Stimulated activated CD4-positive, alpha-beta T cell treated with anti-CD3 and anti-CD28 coated beads, Interleukin-2, amount 100 ng/mL, for 48 hours (primary cell): ENCODE measurements around the gene FREM3.

Source experiments
- DNase-seq, 2 donors: peaks; one replicate each; pipeline ENCODE4 v3.0.0-alpha.2; 2020

FREM3 gene

GRCh38 chr4:143658336-143658735 is 42.1 kb downstream of the FREM3 start:
- DNase-seq, result no peak

DNA sequence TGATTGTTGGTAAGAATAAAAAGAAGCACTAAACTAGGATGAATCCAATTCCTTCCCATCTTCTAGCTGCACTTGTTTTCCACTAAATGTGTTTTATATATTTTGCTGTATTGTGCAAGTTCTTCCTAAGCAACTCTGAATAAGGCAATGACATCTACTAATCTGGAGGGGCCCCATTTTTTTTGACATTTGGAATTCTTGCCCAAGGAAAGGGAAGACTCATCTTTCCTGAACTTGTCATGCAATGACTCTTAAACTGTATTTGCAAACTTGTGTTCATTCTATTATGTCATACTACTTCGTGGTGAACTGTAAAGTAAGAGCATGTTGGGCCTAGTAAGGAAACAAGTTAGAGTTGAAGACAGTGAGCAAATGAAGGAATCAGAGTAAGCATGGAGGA is 45.9 kb downstream of the FREM3 start:
- DNase-seq, result no peak

DNA sequence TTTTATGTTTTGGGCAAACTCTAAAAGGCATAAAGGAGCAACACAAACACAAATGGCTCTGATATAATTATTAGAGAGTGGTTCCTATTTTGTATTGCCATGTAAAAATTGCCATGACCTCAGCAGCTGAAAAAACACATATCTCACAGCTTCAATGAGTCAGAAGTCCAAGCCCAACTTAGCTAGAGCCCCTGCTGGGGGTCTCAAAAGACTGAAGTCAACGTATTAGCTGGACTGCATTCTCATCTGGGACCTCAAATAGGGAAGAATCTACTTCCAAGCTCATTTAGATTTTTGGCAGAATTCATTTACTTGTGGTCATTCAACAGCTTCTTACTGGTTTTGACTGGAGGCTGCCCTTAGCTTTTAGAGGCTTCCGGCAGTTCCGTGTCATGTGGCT is 47.4 kb downstream of the FREM3 start:
- no peak for DNase-seq

DNA sequence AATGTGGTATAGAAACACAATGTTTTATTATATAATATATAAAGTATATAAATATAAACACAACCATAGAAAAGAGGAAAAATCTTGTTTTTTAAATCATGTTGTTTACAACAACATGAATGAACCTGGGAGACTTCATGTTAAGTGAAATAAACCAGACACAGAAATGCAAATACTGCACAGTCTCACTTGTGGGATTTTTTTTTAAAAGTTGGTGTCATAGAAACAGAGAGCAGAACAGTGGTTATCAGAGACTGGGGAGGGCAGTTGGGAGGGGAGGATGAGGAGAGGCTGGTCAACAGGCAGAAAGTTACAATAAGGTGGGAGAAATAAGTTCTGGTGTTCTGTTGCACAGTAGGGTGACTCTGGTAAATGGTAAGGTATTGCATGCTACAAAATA is 57.1 kb downstream of the FREM3 start:
- no peak for DNase-seq

GRCh38 chr4:143642611-143643010 is 57.9 kb downstream of the FREM3 start:
- no peak for DNase-seq

- no peak for DNase-seq
These were observed 59.1 kb downstream of the FREM3 start for GRCh38 chr4:143641361-143641760.

DNA sequence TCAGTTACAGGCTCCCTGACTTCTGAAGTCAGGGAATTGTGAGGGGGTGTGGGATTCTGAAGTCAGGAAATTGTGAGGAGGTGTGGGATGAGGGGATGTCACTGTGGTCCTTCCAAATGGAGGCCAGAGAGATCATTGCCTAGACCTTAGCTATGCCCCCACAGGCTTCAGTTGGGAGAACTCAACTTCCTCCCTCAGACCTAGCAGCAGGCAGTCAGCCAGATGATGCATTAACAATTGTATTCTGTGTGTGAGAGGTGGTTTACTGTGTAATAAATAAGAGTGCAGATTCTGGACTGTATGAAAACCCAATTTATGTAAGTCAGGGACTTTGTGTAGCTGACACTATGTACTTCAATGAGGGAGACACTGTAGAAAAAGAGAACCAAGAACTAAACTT is 65.7 kb downstream of the FREM3 start:
- no peak for DNase-seq

GRCh38 chr4:143633833-143634232 is 66.6 kb downstream of the FREM3 start:
- DNase-seq, result no peak

DNA sequence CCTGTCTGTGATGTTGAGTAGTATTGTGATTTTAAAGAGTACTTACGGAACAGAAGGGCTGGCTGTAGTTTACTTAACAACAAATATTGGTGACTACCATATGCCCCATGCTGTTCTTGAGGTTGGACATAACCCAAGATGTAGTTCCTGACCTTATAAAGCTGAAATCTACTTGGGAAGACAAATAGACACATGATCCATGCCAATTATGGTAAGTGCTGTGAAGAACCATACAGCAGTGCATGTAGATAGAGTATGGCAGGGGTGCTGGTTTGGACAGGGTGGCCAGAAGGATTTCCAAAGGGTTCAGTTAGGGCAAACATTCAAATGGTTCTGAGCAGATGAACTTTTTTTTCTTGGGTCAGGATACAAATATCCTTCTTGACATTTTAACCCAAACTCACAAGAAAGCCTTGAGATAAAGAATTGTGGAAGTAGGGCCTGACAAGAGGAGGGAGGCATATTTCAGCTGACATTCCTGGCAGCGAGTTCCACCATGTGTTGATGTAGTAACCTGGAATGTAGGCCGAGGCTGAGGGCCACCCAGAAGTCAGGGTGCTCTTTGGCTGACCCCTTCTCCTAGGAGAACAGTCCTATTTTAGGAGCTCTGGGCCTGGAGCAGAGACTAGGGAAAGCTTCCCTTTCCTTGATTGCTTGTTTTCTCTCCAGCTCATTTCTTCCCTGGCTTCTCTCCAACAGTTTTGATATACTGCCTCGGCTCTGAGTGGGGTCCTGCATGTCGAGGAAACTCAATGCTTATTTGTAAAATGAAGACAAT is 74.2 kb downstream of the FREM3 start:
- DNase-seq, result no peak

GRCh38 chr4:143625632-143626031 is 74.8 kb downstream of the FREM3 start:
- no peak for DNase-seq

GRCh38 chr4:143623896-143624295 is 76.6 kb downstream of the FREM3 start:
- no peak for DNase-seq

DNA sequence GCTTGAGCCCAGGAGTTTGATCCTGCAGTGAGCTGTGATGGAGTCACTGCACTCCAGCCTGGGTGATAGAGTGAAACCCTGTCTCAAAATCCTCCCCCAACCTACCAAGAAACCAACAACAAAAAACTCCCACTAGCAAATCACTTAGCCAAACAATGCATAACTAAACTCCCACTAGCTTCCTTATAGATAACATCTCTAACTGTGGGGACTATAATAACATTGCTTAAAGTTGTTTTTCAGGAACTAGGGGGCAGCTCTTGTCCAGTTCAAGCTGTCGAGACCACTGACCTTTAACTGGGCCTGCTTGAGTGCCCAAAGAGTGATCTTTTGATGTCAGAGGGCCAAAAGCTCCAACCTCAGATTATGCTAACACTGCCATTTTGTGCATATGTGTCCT is 81.7 kb downstream of the FREM3 start:
- no peak for DNase-seq

- DNase-seq, result no peak
These were observed 82.3 kb downstream of the FREM3 start for GRCh38 chr4:143617994-143618679.

DNA sequence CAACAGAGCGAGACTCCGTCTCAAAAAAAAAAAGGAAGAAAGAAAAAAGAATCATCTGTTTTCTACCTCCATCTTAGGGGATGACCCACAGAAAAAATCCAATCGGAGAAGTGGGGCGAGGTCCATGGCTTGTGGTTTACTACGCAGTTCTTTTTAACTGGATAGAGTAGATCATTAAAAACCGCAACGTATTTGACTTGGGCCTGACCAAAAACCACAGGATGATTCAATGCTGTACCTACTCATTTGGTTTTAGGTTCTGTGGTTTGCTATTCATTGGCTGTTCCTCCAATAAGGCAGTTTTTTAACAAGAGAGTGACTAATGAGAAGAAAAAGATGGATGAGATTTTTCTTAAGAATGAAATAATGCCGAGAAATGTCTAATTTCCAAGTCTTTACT is 83.7 kb downstream of the FREM3 start:
- peak in 1 of 2 donors; percentile 0 for DNase-seq

DNA sequence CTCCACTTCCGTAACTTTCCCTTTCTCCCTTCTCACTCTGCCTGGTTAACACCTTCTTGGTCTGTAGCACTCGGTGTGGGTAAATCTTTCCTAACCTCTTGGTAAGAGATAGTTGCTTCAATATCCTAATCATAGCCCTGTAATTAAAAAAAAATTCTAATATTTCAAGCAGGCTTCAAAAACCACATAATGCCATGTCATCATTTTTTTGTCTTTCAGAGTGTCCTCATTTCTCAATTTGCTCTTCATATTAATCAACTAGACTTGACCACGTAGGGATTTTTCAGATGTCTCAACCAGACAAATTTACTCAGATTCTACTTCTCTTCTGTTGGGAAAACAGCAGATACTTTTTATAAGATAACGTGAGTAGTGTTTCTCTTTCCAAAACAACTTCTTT is 91.0 kb downstream of the FREM3 start:
- no peak for DNase-seq

- DNase-seq, result no peak
These were observed 94.0 kb downstream of the FREM3 start for GRCh38 chr4:143606480-143606879.

- no peak for DNase-seq
These were observed 100.6 kb downstream of the FREM3 start for GRCh38 chr4:143599827-143600226.

DNA sequence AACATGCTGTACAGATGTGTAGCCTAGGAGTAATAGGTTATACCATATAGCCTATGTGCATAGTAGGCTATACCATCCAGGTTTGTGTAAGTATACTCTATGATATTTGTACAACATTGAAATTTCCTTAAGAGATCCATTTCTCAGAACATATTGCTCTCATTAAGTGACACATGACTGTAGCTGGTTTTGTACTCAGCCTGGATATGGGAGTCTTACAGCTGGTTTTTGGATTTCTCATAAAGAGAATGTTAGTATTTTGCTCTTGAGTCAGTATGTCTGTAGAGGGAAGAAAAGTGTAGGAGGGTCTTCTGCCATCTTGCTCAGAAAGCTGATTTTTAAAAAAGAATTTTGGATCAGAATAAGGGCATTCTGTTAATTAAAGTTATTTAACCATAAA is 101.7 kb downstream of the FREM3 start:
- no peak for DNase-seq

DNA sequence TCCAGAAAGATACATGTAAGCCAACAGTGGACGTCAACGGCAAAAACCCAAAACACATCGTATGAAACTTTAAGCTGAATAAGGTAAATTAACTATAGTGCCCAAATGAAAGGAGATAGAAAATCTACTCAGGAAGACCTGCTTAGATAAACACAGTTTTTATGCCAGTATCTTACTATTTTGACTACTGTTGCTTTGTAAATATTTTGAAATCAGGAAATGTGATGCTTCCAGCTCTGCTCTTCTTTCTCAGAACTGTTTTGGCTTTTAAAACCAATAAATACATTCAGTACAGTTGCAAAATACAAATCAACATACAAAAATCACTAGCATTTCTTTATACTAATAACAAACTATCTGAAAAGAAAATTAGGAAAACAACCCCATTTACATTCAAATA is 103.2 kb downstream of the FREM3 start:
- no peak for DNase-seq

DNA sequence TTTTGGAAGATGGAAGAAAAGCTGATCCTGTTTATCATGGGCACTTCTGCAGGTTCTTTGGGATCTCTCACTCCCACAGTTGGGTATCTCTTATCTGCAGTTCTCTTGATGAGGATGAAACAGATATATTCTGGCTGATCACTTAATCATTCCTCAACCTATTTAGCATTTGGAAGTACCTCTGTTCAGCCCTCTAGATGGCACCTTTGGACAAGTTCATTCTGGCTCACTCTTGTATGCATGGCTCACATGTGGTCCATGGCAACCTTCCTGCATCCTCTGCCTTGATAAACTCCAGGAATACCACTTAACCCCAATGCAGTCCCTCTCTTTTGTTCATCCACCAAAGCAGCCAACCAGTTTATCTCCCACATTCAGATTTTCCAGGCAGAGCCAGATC is 112.8 kb downstream of the FREM3 start:
- DNase-seq, result no peak

DNA sequence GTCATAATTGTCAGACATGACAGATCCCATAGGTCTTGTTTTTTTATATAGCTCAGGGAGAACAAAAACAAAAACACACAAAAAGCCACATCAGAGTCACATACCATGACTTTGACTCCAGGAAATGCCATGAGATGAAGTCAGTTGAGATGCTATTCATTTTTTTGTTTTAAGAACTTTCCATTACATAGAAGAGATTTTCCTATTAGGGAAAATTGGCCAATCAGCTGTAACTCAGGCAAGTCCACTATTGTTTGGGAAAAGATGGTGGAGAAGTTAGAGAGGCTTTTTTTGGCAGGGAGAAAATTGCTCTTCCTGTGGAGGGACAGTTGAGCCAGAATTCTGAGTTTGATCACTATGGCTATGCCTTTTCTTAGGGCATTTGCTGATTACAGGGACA is 114.4 kb downstream of the FREM3 start:
- no peak for DNase-seq

DNA sequence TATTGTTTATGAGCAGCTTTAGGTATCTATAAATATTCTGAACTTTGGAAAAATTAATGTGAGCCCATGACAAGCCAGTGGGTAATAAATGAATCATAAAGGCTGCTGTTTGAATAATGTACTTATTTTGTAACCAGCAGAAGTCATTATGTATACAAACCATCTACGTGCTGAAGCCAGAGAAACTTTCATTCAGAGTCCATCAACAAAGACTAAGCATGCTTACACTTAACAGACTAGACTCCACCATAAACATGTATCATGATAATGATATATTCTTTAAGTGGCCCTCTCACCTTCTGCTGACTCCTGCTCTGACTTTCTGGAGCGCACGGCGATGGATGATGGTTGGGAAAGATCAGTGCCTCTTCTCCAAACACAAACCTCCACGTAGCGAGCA is 114.9 kb downstream of the FREM3 start:
- no peak for DNase-seq

DNA sequence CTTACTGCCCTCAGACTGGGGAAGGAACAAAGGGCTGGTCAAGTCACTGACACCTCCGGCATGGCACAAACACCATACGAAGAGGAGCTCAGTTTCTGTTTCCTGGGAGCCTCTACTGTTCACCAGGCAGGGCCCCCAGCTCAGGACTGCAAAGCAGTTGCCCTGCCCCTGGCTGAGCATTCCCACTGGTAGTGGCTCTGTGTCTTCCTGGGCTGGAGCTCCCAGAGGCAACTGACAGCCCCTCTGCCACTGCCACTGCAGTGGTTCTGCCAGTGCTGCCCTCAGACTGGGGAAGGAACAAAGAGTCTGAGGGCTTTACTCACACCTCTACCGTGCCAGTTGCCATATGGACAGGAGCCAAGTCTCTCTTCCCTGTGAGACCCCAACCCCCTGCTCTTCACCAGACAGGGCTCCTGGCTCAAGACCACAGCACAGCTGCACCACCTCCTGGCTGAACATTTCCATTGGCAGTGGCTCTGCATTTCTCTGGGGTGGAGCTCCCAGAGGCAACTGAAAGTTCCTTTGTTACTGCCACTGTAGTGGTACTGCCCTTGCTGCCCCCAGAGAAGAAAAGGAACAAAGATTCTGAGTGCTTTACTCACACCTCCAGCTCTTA is 119.0 kb downstream of the FREM3 start:
- DNase-seq, result no peak

GRCh38 chr4:143575331-143575730 is 125.1 kb downstream of the FREM3 start:
- no peak for DNase-seq
